Measurements from ENCODE around the gene ZNF397. TPM values are rescaled to one million over a fixed set of nuclear protein-coding genes. Genes with fewer than 3 reads are reported as not detected.

Gene ZNF397
- total and polyA plus RNA-seq, 9 of the 15 experiments (the other 6 are each of a cell fraction or from before 2014, with no cell fraction given): 6.4 to 24.2 (median 19.3) TPM

GRCh38 chr18:35290094-35290735, 49.4 kb downstream of the ZNF397 start, which contains the start of gene ZSCAN30 (continued):
- peak; percentile 95 for TF ChIP-seq SIN3B (IDR thresholded peaks at IDR 0.05; ENCODE audit: low read depth)
- TF ChIP-seq RBM25 (IDR thresholded peaks at IDR 0.05; ENCODE audit: low read depth, low read length, severe bottlenecking): no peak
- peak; percentile 73 for TF ChIP-seq HDAC2 (IDR thresholded peaks at IDR 0.05)
- TF ChIP-seq ZNF41 (CRISPR knock-in tag; conservative IDR thresholded peaks at IDR 0.05): no peak
- TF ChIP-seq ZNF561 (CRISPR knock-in tag; conservative IDR thresholded peaks at IDR 0.05): no peak
- no peak for TF ChIP-seq HSF4 (CRISPR knock-in tag; IDR thresholded peaks at IDR 0.05; ENCODE audit: borderline replicate concordance)
- peak; percentile 57 for TF ChIP-seq MGA (IDR thresholded peaks at IDR 0.05)
- TF ChIP-seq MXI1 (IDR thresholded peaks at IDR 0.05; ENCODE audit: low read depth, low read length): no peak
- TF ChIP-seq, protein P1, sequence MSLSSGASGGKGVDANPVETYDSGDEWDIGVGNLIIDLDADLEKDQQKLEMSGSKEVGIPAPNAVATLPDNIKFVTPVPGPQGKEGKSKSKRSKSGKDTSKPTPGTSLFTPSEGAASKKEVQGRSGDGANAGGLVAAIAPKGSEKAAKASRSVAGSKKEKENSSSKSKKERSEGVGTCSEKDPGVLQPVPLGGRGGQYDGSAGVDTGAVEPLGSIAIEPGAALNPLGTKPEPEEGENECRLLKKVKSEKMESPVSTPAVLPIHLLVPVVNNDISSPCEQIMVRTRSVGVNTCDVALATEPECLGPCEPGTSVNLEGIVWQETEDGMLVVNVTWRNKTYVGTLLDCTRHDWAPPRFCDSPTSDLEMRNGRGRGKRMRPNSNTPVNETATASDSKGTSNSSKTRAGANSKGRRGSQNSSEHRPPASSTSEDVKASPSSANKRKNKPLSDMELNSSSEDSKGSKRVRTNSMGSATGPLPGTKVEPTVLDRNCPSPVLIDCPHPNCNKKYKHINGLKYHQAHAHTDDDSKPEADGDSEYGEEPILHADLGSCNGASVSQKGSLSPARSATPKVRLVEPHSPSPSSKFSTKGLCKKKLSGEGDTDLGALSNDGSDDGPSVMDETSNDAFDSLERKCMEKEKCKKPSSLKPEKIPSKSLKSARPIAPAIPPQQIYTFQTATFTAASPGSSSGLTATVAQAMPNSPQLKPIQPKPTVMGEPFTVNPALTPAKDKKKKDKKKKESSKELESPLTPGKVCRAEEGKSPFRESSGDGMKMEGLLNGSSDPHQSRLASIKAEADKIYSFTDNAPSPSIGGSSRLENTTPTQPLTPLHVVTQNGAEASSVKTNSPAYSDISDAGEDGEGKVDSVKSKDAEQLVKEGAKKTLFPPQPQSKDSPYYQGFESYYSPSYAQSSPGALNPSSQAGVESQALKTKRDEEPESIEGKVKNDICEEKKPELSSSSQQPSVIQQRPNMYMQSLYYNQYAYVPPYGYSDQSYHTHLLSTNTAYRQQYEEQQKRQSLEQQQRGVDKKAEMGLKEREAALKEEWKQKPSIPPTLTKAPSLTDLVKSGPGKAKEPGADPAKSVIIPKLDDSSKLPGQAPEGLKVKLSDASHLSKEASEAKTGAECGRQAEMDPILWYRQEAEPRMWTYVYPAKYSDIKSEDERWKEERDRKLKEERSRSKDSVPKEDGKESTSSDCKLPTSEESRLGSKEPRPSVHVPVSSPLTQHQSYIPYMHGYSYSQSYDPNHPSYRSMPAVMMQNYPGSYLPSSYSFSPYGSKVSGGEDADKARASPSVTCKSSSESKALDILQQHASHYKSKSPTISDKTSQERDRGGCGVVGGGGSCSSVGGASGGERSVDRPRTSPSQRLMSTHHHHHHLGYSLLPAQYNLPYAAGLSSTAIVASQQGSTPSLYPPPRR (CRISPR knock-in tag; IDR thresholded peaks at IDR 0.05; ENCODE audit: borderline replicate concordance): no peak
- peak; percentile 91; the same call in 1 of the 2 replicates for TF ChIP-seq TAF7 (tag; IDR thresholded peaks at IDR 0.05)

Data from K562 (cell line).